Measurements from ENCODE around the gene PLCG2. TPM values are rescaled to one million over a fixed set of nuclear protein-coding genes. Genes with fewer than 3 reads are reported as not detected.

PLCG2 gene
- total and polyA plus RNA-seq, 9 donors = 3.3 to 16.4 (median 5.6) TPM

DNA sequence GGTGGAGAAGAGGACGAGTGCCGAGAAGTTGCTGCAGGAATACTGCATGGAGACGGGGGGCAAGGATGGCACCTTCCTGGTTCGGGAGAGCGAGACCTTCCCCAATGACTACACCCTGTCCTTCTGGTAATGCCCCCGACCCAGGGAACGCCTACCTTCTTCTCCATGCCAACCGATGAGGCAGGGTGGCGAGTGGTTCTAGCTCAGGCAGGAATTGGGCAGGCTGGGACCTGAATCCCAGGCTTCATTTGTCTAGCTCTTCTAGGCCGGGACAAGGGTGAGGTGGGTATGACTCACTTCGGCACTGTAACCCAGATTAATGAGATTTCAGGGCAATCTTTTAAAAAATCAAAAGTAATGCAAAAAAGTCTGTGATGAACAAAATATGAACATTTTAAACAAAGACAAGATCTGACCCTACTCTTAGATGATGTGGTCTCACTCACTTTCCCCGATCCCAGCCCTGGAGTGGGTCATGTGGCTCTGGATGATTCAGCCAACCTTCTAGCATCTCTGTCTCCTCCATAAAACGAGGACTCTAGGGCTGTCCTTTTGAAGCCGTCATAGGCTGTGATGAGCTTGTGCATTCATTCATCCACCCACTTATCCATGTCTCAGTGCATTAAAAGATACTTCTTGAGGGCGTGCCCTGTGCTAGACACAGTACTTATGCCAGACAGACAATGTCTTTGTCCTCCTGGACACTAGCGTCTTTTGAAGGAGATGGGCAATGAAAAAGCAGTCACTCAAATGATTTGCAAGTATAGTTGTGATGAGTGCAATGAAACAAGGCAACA lies 129.6 kb downstream of the PLCG2 start:
- no peak for TF ChIP-seq POLR2A (IDR thresholded peaks at IDR 0.05)
- TF ChIP-seq EP300 (IDR thresholded peaks at IDR 0.05) = no peak
- TF ChIP-seq, protein P1, sequence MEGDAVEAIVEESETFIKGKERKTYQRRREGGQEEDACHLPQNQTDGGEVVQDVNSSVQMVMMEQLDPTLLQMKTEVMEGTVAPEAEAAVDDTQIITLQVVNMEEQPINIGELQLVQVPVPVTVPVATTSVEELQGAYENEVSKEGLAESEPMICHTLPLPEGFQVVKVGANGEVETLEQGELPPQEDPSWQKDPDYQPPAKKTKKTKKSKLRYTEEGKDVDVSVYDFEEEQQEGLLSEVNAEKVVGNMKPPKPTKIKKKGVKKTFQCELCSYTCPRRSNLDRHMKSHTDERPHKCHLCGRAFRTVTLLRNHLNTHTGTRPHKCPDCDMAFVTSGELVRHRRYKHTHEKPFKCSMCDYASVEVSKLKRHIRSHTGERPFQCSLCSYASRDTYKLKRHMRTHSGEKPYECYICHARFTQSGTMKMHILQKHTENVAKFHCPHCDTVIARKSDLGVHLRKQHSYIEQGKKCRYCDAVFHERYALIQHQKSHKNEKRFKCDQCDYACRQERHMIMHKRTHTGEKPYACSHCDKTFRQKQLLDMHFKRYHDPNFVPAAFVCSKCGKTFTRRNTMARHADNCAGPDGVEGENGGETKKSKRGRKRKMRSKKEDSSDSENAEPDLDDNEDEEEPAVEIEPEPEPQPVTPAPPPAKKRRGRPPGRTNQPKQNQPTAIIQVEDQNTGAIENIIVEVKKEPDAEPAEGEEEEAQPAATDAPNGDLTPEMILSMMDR (IDR thresholded peaks at IDR 0.05) = no peak
- 87 to 90% (median 88%) methylated on average over 16 of the region's 16 CpGs for WGBS, 3 donors
- H3K36me3 ChIP-seq = no peaks in the 10 kb centered on the region
- no peak overlapping the region for H3K4me3 ChIP-seq
- DNase-seq = no peak
- H3K4me1 ChIP-seq (ENCODE audit: insufficient read depth) = no peaks in the 10 kb centered on the region
- H3K27me3 ChIP-seq = no peaks in the 10 kb centered on the region
- intact Hi-C loops (cut with DNase I) = no loop called here
- no peak overlapping the region for H3K27ac ChIP-seq
- H3K9me3 ChIP-seq = no peaks in the 10 kb centered on the region

GRCh38 chr16:81910366-81910885 lies 131.3 kb downstream of the PLCG2 start:
- H3K4me3 ChIP-seq = no peak overlapping the region
- H3K27ac ChIP-seq = no peak overlapping the region
- 92% methylated on average over 26 to 28 of the region's 28 CpGs for WGBS, 3 donors
- TF ChIP-seq, protein P1 (IDR thresholded peaks at IDR 0.05) = no peak
- TF ChIP-seq POLR2A (IDR thresholded peaks at IDR 0.05) = no peak
- TF ChIP-seq EP300 (IDR thresholded peaks at IDR 0.05) = no peak
- no peaks in the 10 kb centered on the region for H3K9me3 ChIP-seq
- H3K36me3 ChIP-seq = no peaks in the 10 kb centered on the region
- DNase-seq = no peak
- H3K4me1 ChIP-seq (ENCODE audit: insufficient read depth) = no peaks in the 10 kb centered on the region
- intact Hi-C loops (cut with DNase I) = no loop called here
- H3K27me3 ChIP-seq = no peaks in the 10 kb centered on the region

- intact Hi-C loops (cut with DNase I) = no loop called here
- TF ChIP-seq, protein P1 (IDR thresholded peaks at IDR 0.05) = no peak
- no peak for TF ChIP-seq POLR2A (IDR thresholded peaks at IDR 0.05)
- TF ChIP-seq EP300 (IDR thresholded peaks at IDR 0.05) = no peak
- no peak for DNase-seq
- H3K9me3 ChIP-seq = no peaks in the 10 kb centered on the region
- no peak overlapping the region for H3K4me3 ChIP-seq
- 72 to 79% (median 78%) methylated on average over 14 of the region's 14 CpGs for WGBS, 3 donors
- no peak overlapping the region for H3K27ac ChIP-seq
- no peaks in the 10 kb centered on the region for H3K27me3 ChIP-seq
- no peaks in the 10 kb centered on the region for H3K4me1 ChIP-seq (ENCODE audit: insufficient read depth)
- no peaks in the 10 kb centered on the region for H3K36me3 ChIP-seq
Observed at GRCh38 chr16:81912395-81912794, 133.3 kb downstream of the PLCG2 start.

GRCh38 chr16:81913222-81913621 lies 134.1 kb downstream of the PLCG2 start:
- intact Hi-C loops (cut with DNase I) = no loop called here
- TF ChIP-seq POLR2A (IDR thresholded peaks at IDR 0.05) (no peak), EP300 (IDR thresholded peaks at IDR 0.05) (no peak)
- TF ChIP-seq, protein P1 (IDR thresholded peaks at IDR 0.05) = no peak
- Histone ChIP-seq H3K36me3 (no peaks in the 10 kb centered on the region), H3K27ac (no peak overlapping the region), H3K4me3 (no peak overlapping the region), H3K4me1 (ENCODE audit: insufficient read depth) (no peaks in the 10 kb centered on the region), H3K27me3 (no peaks in the 10 kb centered on the region), H3K9me3 (no peaks in the 10 kb centered on the region)
- no peak for DNase-seq
- 63 to 78% (median 67%) methylated on average over 5 of the region's 5 CpGs for WGBS, 3 donors

Measured in ovary (tissue), 9 donors.